Heart left ventricle (tissue), 16 donors: Measurements from ENCODE around the gene CABLES2. TPM values are rescaled to one million over a fixed set of nuclear protein-coding genes. Genes with fewer than 3 reads are reported as not detected.

ENCODE experiments used
- ATAC-seq, 4 donors: fragments of 200-7000 bp; cut with Tn5 transposase; one replicate each; pipeline ENCODE4 v1.9.1; 2020 to 2022; ENCODE audit warnings: moderate library complexity in 4 of 4, mild to moderate bottlenecking in 3 of 4, moderate number of reproducible peaks in 1 of 4
- DNase-seq, 5 donors: peaks; one replicate each; pipeline ENCODE4 v3.0.0-alpha.2; 2020
- H3K27ac ChIP-seq, 12 donors: fragments of 200-600 bp; sonication (generic) in 4 of 12; one replicate each; pipeline versions ENCODE4 v1.5.0 to v1.8.0; 2016 to 2022; ENCODE audit warnings: mild to moderate bottlenecking in 2 of 12
- H3K27me3 ChIP-seq, 9 donors: fragments of 200-600 bp; sonication (generic) in 2 of 9; one replicate each; pipeline versions ENCODE4 v1.5.1 to v1.8.0; 2016 to 2022; ENCODE audit warnings: mild to moderate bottlenecking in 3 of 9
- H3K36me3 ChIP-seq, 9 donors: fragments of 200-600 bp; sonication (generic) in 2 of 9; one replicate each; pipeline versions ENCODE4 v1.5.0 to v1.8.0; 2018 to 2022; ENCODE audit warnings: mild to moderate bottlenecking in 2 of 9
- H3K4me1 ChIP-seq, 12 donors: fragments of 200-600 bp; sonication (generic) in 4 of 12; one replicate each; pipeline versions ENCODE4 v1.5.0 to v1.8.0; 2016 to 2022; ENCODE audit warnings: mild to moderate bottlenecking in 3 of 12
- H3K4me3 ChIP-seq, 12 donors: fragments of 200-600 bp; sonication (generic) in 4 of 12; one replicate each; pipeline versions ENCODE4 v1.5.0 to v1.8.0; 2017 to 2022; ENCODE audit warnings: mild to moderate bottlenecking in 9 of 12, moderate library complexity in 4 of 12
- H3K9me3 ChIP-seq, 12 donors: fragments of 200-600 bp; sonication (generic) in 4 of 12; one replicate each; pipeline versions ENCODE4 v1.5.0 to v1.8.0; 2016 to 2022; ENCODE audit warnings: mild to moderate bottlenecking in 1 of 12
- CTCF ChIP-seq, 12 donors: fragments of 200-600 bp; sonication (generic) in 4 of 12; IDR thresholded peaks; one replicate each; pipeline versions ENCODE4 v1.5.0 to v1.8.0; 2018 to 2022; ENCODE audit warnings: antibody characterized with exemption in 12 of 12, mild to moderate bottlenecking in 5 of 12
- POLR2A ChIP-seq, 2 donors: fragments of 450-650 bp; IDR thresholded peaks; one replicate each; pipeline ENCODE4 v1.6.1; 2017; ENCODE audit warnings: antibody characterized with exemption in 2 of 2, mild to moderate bottlenecking in 2 of 2, moderate library complexity in 2 of 2
- WGBS, 4 donors: extraction: QIAGEN DNeasy Blood & Tissue Kit in 2 of 4; methylation state at CpG; one replicate each; pipeline versions ENCODE4 v1.1.5 to v1.1.7; 2013 to 2018; 5-methylcytosine and 5-hydroxymethylcytosine counted together
- intact Hi-C, 10 donors: fragments of 100-400 bp; cut with DNase I; formaldehyde crosslinking; loops; one replicate each; pipeline versions ENCODE4 v1.11.1 to v1.14.2; 2022
- polyA plus RNA-seq, 2 donors: library from polyadenylated mRNA; stranded (reverse); fragments of 200-250 nt; gene quantifications; one replicate each; pipeline ENCODE4 v1.2.3, GENCODE V29; 2013
- total RNA-seq, 9 donors: library from RNA; depleted of rRNA in 2 of 9; stranded (reverse); fragments of >200 nt in 2 of 9; fragmentation: NEBNext Ultra II Directional in 3 of 9; extraction: Animal tissue kit (Norgen Biotek cat#: 25700) in 3 of 9; gene quantifications; one replicate each; pipeline versions ENCODE4 v1.1.0 to v1.2.4, GENCODE V29; 2016 to 2023
- donor health status: ischemic (EF 13 %, LVEDD 7.1; RV severe dilation, severe dysfunction).
- donor health status: healthy with polysubstance abuse.
- donor health status: DM: no; HTN: yes; CAD: no.
- donor health status: DM: no; HTN: no; CAD: no.
- donor health status: ischemic (EF 25% LVEDD 6.9; RV normal size, moderate dysfunction).
- donor health status: ischemic (EF 25% LVEDD 5.7; RV mildly dilated, moderate dysfunction).
- donor health status: healthy.
- donor health status: DM: yes; HTN: yes; CAD: no.
- donor health status: ischemic (EF 35%, LVEDD 5.7; RV mildly dilated, moderate dysfunction).
- donor health status: nonischemic (EF 11% LVEDD 7.7; RV severe dilation, severe dysfunction).
- donor health status: DM: yes; HTN: yes; CAD: no.
- donor health status: PGD.
- donor health status: ischemic (EF 29% LVEDD 5.4; RV normal size, mild dysfunction).
- donor health status: nonischemic (EF 23%, LVEDD 6.1; RV moderate dilation, normal function).

The CABLES2 gene
- total and polyA plus RNA-seq, 11 donors, result 2.9 to 12.0 (median 8.8) TPM

GRCh38 chr20:62449951-62450691, 43.0 kb upstream of the CABLES2 start:
- peaks cover 0 to 40% (median 8%) of the 10 kb centered on the region in 9 donors for H3K27me3 ChIP-seq
- TF ChIP-seq POLR2A (IDR thresholded peaks at IDR 0.05), result no peak
- peak in 1 of 12 donors; percentile 7 for TF ChIP-seq CTCF (IDR thresholded peaks at IDR 0.05)
- H3K36me3 ChIP-seq, result no peaks in the 10 kb centered on the region
- intact Hi-C loops, result no loop called here
- peak in 2 of 5 donors; percentile 52 to 66 for DNase-seq
- peaks cover 0 to 3% (median 0%) of the 10 kb centered on the region in 12 donors for H3K4me1 ChIP-seq
- H3K27ac ChIP-seq, result no peak overlapping the region
- H3K9me3 ChIP-seq, result no peaks in the 10 kb centered on the region
- H3K4me3 ChIP-seq, result no peak overlapping the region
- peak; percentile 45 to 77 (median 64) for ATAC-seq
- 50 to 60% (median 54%) methylated on average over 19 to 24 of the region's 24 CpGs for WGBS, 4 donors

- Histone ChIP-seq H3K27me3 (peaks cover 0 to 44% (median 8%) of the 10 kb centered on the region in 9 donors), H3K27ac (no peak overlapping the region), H3K9me3 (no peaks in the 10 kb centered on the region), H3K4me3 (no peak overlapping the region), H3K4me1 (peaks cover 0 to 3% (median 0%) of the 10 kb centered on the region in 12 donors), H3K36me3 (no peaks in the 10 kb centered on the region)
- TF ChIP-seq POLR2A (IDR thresholded peaks at IDR 0.05) (no peak), CTCF (IDR thresholded peaks at IDR 0.05) (no peak)
- ATAC-seq (no peak), DNase-seq (no peak)
- intact Hi-C loops, result no loop called here
- 63 to 80% (median 76%) methylated on average over 13 to 14 of the region's 14 CpGs for WGBS, 4 donors
Observed at GRCh38 chr20:62448788-62449187, 41.7 kb upstream of the CABLES2 start.

- ATAC-seq (no peak), DNase-seq (no peak)
- Histone ChIP-seq H3K9me3 (no peaks in the 10 kb centered on the region), H3K36me3 (no peaks in the 10 kb centered on the region), H3K4me1 (peaks cover 0 to 3% (median 0%) of the 10 kb centered on the region in 12 donors), H3K27me3 (peaks cover 0 to 51% (median 8%) of the 10 kb centered on the region in 9 donors), H3K27ac (no peak overlapping the region), H3K4me3 (no peak overlapping the region)
- TF ChIP-seq POLR2A (IDR thresholded peaks at IDR 0.05), result no peak
- intact Hi-C loops, result no loop called here
- WGBS, 4 donors, result 48 to 77% (median 73%) methylated on average over 5 to 10 of the region's 10 CpGs
Observed at GRCh38 chr20:62448038-62448437, 41.0 kb upstream of the CABLES2 start.

- H3K4me3 ChIP-seq, result no peak overlapping the region
- H3K27me3 ChIP-seq, result peaks cover 0 to 46% (median 8%) of the 10 kb centered on the region in 9 donors
- no peaks in the 10 kb centered on the region for H3K36me3 ChIP-seq
- intact Hi-C loops, result no loop called here
- WGBS, 4 donors, result 74 to 82% (median 80%) methylated on average over 43 to 44 of the region's 44 CpGs
- H3K9me3 ChIP-seq, result no peaks in the 10 kb centered on the region
- no peak overlapping the region for H3K27ac ChIP-seq
- DNase-seq (no peak), ATAC-seq (no peak)
- peaks cover 0 to 3% (median 0%) of the 10 kb centered on the region in 12 donors for H3K4me1 ChIP-seq
- no peak for TF ChIP-seq CTCF (IDR thresholded peaks at IDR 0.05)
- no peak for TF ChIP-seq POLR2A (IDR thresholded peaks at IDR 0.05)
Observed at GRCh38 chr20:62446888-62447869, 40.1 kb upstream of the CABLES2 start.
